HepG2 (cell line): Measurements from ENCODE around the gene BBS1. TPM values are rescaled to one million over a fixed set of nuclear protein-coding genes. Genes with fewer than 3 reads are reported as not detected.

Experiments used
- ATAC-seq: fragments of 200-7000 bp; cut with Tn5 transposase; 3 replicates; pipeline ENCODE4 v1.9.1; 2020; ENCODE audit warnings: mild to moderate bottlenecking, moderate library complexity
- BruUV-seq: library from RNA; stranded (reverse); fragments of 400-500 nt; replicated peaks from 2 replicates; lab custom pipeline; 2021; lab: Mats Ljungman, UMichigan
- CTCF ChIA-PET: fragments of 300-600 bp; formaldehyde crosslinking; extraction: SDS; loops from one replicate; lab custom pipeline; 2021; ENCODE audit warnings: low total read pairs, inconsistent platforms, low intra/inter-chr PET ratio; lab: Yijun Ruan, JAX
- POLR2A ChIA-PET: fragments of 350-600 bp; sonication (Branson Sonifier 250); formaldehyde crosslinking; loops from one replicate; lab custom pipeline; 2020; ENCODE audit warnings: antibody characterized with exemption, inconsistent platforms; lab: Yijun Ruan, JAX
- DNase-seq: peaks from one replicate; pipeline ENCODE4 v3.0.0-alpha.2; 2015; ENCODE audit warnings: low spot score
- FAIRE-seq: peaks from 3 replicates; lab custom pipeline; 2011; peaks lifted over from hg19 to GRCh38; lab: Jason Lieb, UNC
- H2AFZ ChIP-seq: one replicate; pipeline ENCODE4 v1.6.1; 2011; ENCODE audit warnings: low read length, inconsistent platforms
- H3K27ac ChIP-seq: fragments of 300-600 bp; 3 replicates; pipeline ENCODE4 v1.8.0; 2011; ENCODE audit warnings: mixed run types, mild to moderate bottlenecking, mixed read lengths, low read length, inconsistent platforms; ENCODE audit not compliant: insufficient read depth; ENCODE audit errors: extremely low read length
- H3K27me3 ChIP-seq, 2 experiments: fragments of 200-600 bp in 1 of 2; 2 replicates in 1 of 2; 3 replicates in 1 of 2; pipeline versions ENCODE4 v1.6.0 to v1.8.0; 2011; ENCODE audit warnings: low read length in 2 of 2, mild to moderate bottlenecking in 2 of 2, moderate library complexity in 2 of 2, inconsistent platforms in 1 of 2; ENCODE audit not compliant: insufficient read depth in 2 of 2, control insufficient read depth in 1 of 2
- H3K36me3 ChIP-seq, 2 experiments: fragments of 200-600 bp in 1 of 2; replicated peaks in 1 of 2; 2 replicates in 1 of 2; 3 replicates in 1 of 2; pipeline versions ENCODE4 v1.5.1 to v1.8.0; 2011; ENCODE audit warnings: low read length in 2 of 2, inconsistent platforms in 1 of 2; ENCODE audit not compliant: insufficient read depth in 2 of 2, control insufficient read depth in 1 of 2
- H3K4me1 ChIP-seq: 2 replicates; pipeline ENCODE4 v1.5.1; 2012; ENCODE audit warnings: low read length, inconsistent platforms; ENCODE audit not compliant: insufficient read depth
- H3K4me2 ChIP-seq: 2 replicates; pipeline ENCODE4 v1.6.0; 2011; ENCODE audit warnings: low read depth, low read length, inconsistent platforms
- H3K4me3 ChIP-seq, 3 experiments: fragments of 200-600 bp in 1 of 3; sonication (generic), shearing (Covaris generic) in 1 of 3; replicated peaks in 1 of 3; 2 replicates each; pipeline ENCODE4 v1.5.1; 2011 to 2016; ENCODE audit warnings: low read length in 3 of 3, inconsistent platforms in 2 of 3, low read depth in 2 of 3, mild to moderate bottlenecking in 2 of 3, control low read depth in 1 of 3, mixed read lengths in 1 of 3; ENCODE audit not compliant: insufficient read depth in 1 of 3
- H3K79me2 ChIP-seq: one replicate; pipeline ENCODE4 v1.6.1; 2011; ENCODE audit warnings: low read length, inconsistent platforms; ENCODE audit not compliant: insufficient read depth
- H3K9ac ChIP-seq: 2 replicates; pipeline ENCODE4 v1.6.0; 2011; ENCODE audit warnings: mild to moderate bottlenecking, low read depth, low read length, inconsistent platforms; ENCODE audit not compliant: insufficient read depth
- H3K9me3 ChIP-seq: 2 replicates; pipeline ENCODE4 v1.5.1; 2012; ENCODE audit warnings: mild to moderate bottlenecking, low read length
- H4K20me1 ChIP-seq: 2 replicates; pipeline ENCODE4 v1.6.0; 2011; ENCODE audit warnings: inconsistent platforms, mild to moderate bottlenecking, low read length, moderate library complexity; ENCODE audit not compliant: insufficient read depth
- NONO ChIP-seq, 2 experiments: fragments of 450-650 bp in 1 of 2; sonication (generic) in 1 of 2; formaldehyde crosslinking in 1 of 2; IDR thresholded peaks in 1 of 2; conservative IDR thresholded peaks in 1 of 2; 2 replicates each; pipeline versions ENCODE4 v1.6.1 to v1.8.0; 2017 to 2022; ENCODE audit warnings: mild to moderate bottlenecking in 1 of 2, missing genetic modification reagents in 1 of 2, moderate library complexity in 1 of 2
- PRDM15 ChIP-seq: sonication (generic); formaldehyde crosslinking; IDR thresholded peaks from 2 replicates; pipeline ENCODE4 v1.4.0; 2020; ENCODE audit warnings: missing genetic modification reagents
- PRMT3 ChIP-seq: sonication (generic); formaldehyde crosslinking; IDR thresholded peaks from 2 replicates; pipeline ENCODE4 v1.8.1; 2022; ENCODE audit warnings: low read depth, mild to moderate bottlenecking, moderate library complexity, missing genetic modification reagents, borderline replicate concordance
- ZC3H13 ChIP-seq: sonication (generic); formaldehyde crosslinking; IDR thresholded peaks from 2 replicates; pipeline ENCODE4 v1.8.1; 2023; ENCODE audit warnings: mild to moderate bottlenecking, missing genetic modification reagents, moderate library complexity
- WGBS: methylation state at CpG from one replicate; pipeline ENCODE4 v1.1.6; 2017; ENCODE audit warnings: low lambda C conversion rate; 5-methylcytosine and 5-hydroxymethylcytosine counted together
- in situ Hi-C: cut with HindIII; loops from 2 replicates; pipeline ENCODE4 v1.10.0; 2017; ENCODE audit warnings: low pct_unique_long_range_greater_than_20kb; ENCODE audit not compliant: extremely low pct_ligation_motif_present
- intact Hi-C: fragments of 100-400 bp; cut with micrococcal nuclease; formaldehyde crosslinking; loops from one replicate; pipeline ENCODE4 v1.10.0; 2022; ENCODE audit not compliant: unreplicated experiment
- polyA plus RNA-seq, 8 experiments: library from polyadenylated mRNA; depleted of rRNA in 3 of 8; stranded (reverse) in 7 of 8; unstranded in 1 of 8; fragments of >200 nt; fragmentation: Illumina TruSeq in 4 of 8; extraction: Trizol in 4 of 8; gene quantifications; 2 replicates each; pipeline versions ENCODE4 v1.2.1 to v1.2.3, GENCODE V29; 2011 to 2016; ENCODE audit warnings: low read depth in 4 of 8, missing spikeins in 1 of 8, mixed read lengths in 1 of 8; ENCODE audit not compliant: insufficient read depth in 1 of 8
- total RNA-seq, 5 experiments: library from RNA; depleted of rRNA; stranded (reverse); fragments of >200 nt; fragmentation: Illumina TruSeq; extraction: Trizol; gene quantifications; 2 replicates each; pipeline ENCODE4 v1.2.3, GENCODE V29; 2016; ENCODE audit warnings: low read depth in 1 of 5

The BBS1 gene
- total and polyA plus RNA-seq, 2 of the 13 experiments (the other 11 are each of a cell fraction or from before 2014, with no cell fraction given) = 11.7 to 14.1 TPM

- no peak for FAIRE-seq
- H4K20me1 ChIP-seq = no peaks in the 10 kb centered on the region
- peaks cover 24% of the 10 kb centered on the region for H3K4me1 ChIP-seq
- H2AFZ ChIP-seq = no peak overlapping the region
- POLR2A ChIA-PET = no interaction called here
- no TSS peak for BruUV-seq
- CTCF ChIA-PET = interaction anchor here (1.3 kb wide), 1 partner anchor 68 kb away, joined by 7 read pairs; no protein-coding TSS in a partner anchor
- no peak overlapping the region for H3K4me2 ChIP-seq
- no peaks in the 10 kb centered on the region for H3K27me3 ChIP-seq
- peaks cover 0 to 2% of the 10 kb centered on the region in 2 experiments; a peak in 3 of 5 replicates for H3K36me3 ChIP-seq
- no peak overlapping the region for H3K27ac ChIP-seq
- TF ChIP-seq PRDM15 (peak; percentile 78), NONO (IDR thresholded peaks at IDR 0.05) (no peak), NONO (CRISPR knock-in tag; conservative IDR thresholded peaks at IDR 0.05) (0 out of 2 replicates have a peak, but pooled peaks have one; percentile 21), PRMT3 (CRISPR knock-in tag) (no peak), ZC3H13 (CRISPR knock-in tag) (0 out of 2 replicates have a peak, but pooled peaks have one; percentile 17)
- TF ChIP-seq, all 625 proteins: peak for 3
- DNase-seq (no peak), ATAC-seq (no peak)
- H3K9ac ChIP-seq = no peak overlapping the region
- no peak overlapping the region for H3K4me3 ChIP-seq
- H3K79me2 ChIP-seq = peaks cover 2% of the 10 kb centered on the region
- intact Hi-C loops = no loop called here
- in situ Hi-C loops = no loop called here
- H3K9me3 ChIP-seq = no peaks in the 10 kb centered on the region
- 71% methylated on average over 9 of the region's 9 CpGs for WGBS
Observed at GRCh38 chr11:66476841-66477251, 33.6 kb upstream of the BBS1 start.
